Neural cell (in vitro differentiated cells): ENCODE data around the gene LAMB2. TPM values are rescaled to one million over a fixed set of nuclear protein-coding genes. Genes with fewer than 3 reads are reported as not detected.
A peak's percentile ranks its signal among the peaks of the same experiment; 100 is the strongest.

Source experiments
- H2AFZ ChIP-seq: fragments of 200-600, 300-800 bp; sonication (generic), shearing (Covaris generic); 2 replicates; pipeline ENCODE4 v1.6.0; 2014; ENCODE audit warnings: low read depth, mild to moderate bottlenecking, antibody characterized with exemption, low read length, moderate library complexity
- H3F3A ChIP-seq: fragments of 200-600 bp; shearing (Covaris generic); 2 replicates; pipeline ENCODE4 v1.6.1; 2016; ENCODE audit warnings: mild to moderate bottlenecking, moderate library complexity, mixed read lengths, antibody characterized with exemption, low read length; ENCODE audit not compliant: insufficient read depth, poor library complexity, severe bottlenecking
- H3K27ac ChIP-seq: fragments of 200-600, 300-800 bp; sonication (generic), shearing (Covaris generic); 2 replicates; pipeline ENCODE4 v1.5.1; 2014; ENCODE audit warnings: mild to moderate bottlenecking, low read length, moderate library complexity
- H3K27me3 ChIP-seq: fragments of 300-800, 200-600 bp; sonication (generic), shearing (Covaris generic); 2 replicates; pipeline ENCODE4 v1.6.0; 2014; ENCODE audit warnings: mild to moderate bottlenecking, low read depth, low read length, moderate library complexity; ENCODE audit not compliant: insufficient read depth
- H3K36me3 ChIP-seq: fragments of 300-800, 200-600 bp; sonication (generic), shearing (Covaris generic); 2 replicates; pipeline ENCODE4 v1.5.1; 2014; ENCODE audit warnings: mild to moderate bottlenecking, antibody characterized with exemption, low read length, moderate library complexity; ENCODE audit not compliant: insufficient read depth
- H3K4me2 ChIP-seq: fragments of 300-800, 200-600 bp; sonication (generic), shearing (Covaris generic); 2 replicates; pipeline ENCODE4 v1.6.0; 2014; ENCODE audit warnings: mild to moderate bottlenecking, low read length
- H3K4me3 ChIP-seq: fragments of 300-800, 200-600 bp; sonication (generic), shearing (Covaris generic); 2 replicates; pipeline ENCODE4 v1.5.1; 2014; ENCODE audit warnings: mild to moderate bottlenecking, low read length, moderate library complexity
- H3K79me2 ChIP-seq: fragments of 200-600 bp; shearing (Covaris generic); replicated peaks from 2 replicates; pipeline ENCODE4 v1.6.0; 2014; ENCODE audit warnings: mild to moderate bottlenecking, low read length, moderate library complexity; ENCODE audit not compliant: insufficient read depth
- H3K9ac ChIP-seq: fragments of 300-800, 200-600 bp; sonication (generic), shearing (Covaris generic); 2 replicates; pipeline ENCODE4 v1.6.1; 2016; ENCODE audit warnings: mild to moderate bottlenecking, low read length, mixed read lengths
- H3K9me2 ChIP-seq: fragments of 200-600 bp; shearing (Covaris generic); 2 replicates; pipeline ENCODE4 v1.6.1; 2016; ENCODE audit warnings: mild to moderate bottlenecking, low read length, mixed read lengths; ENCODE audit not compliant: insufficient read depth
- H3K9me3 ChIP-seq: fragments of 200-600, 300-800 bp; sonication (generic), shearing (Covaris generic); 2 replicates; pipeline ENCODE4 v1.6.1; 2016; ENCODE audit warnings: mild to moderate bottlenecking, mixed run types, low read length, moderate library complexity, mixed read lengths
- H4K20me1 ChIP-seq: fragments of 200-600 bp; shearing (Covaris generic); 2 replicates; pipeline ENCODE4 v1.6.1; 2016; ENCODE audit warnings: mild to moderate bottlenecking, mixed run types; ENCODE audit not compliant: insufficient read depth
- EP300 ChIP-seq: fragments of 450-650 bp; conservative IDR thresholded peaks from 2 replicates; pipeline ENCODE4 v1.6.1; 2014; ENCODE audit warnings: antibody characterized with exemption, mild to moderate bottlenecking, moderate library complexity; ENCODE audit not compliant: poor library complexity, severe bottlenecking
- EZH2 ChIP-seq: fragments of 200-600, 300-800 bp; shearing (Covaris generic), sonication (generic); IDR thresholded peaks from 2 replicates; pipeline ENCODE4 v1.6.1; 2014; ENCODE audit warnings: antibody characterized with exemption, low read length, borderline replicate concordance, mild to moderate bottlenecking; ENCODE audit not compliant: insufficient read depth, poor library complexity, severe bottlenecking
- MXI1 ChIP-seq: fragments of 450-650 bp; conservative IDR thresholded peaks from 2 replicates; pipeline ENCODE4 v1.6.1; 2014; ENCODE audit warnings: antibody characterized with exemption, mild to moderate bottlenecking; ENCODE audit not compliant: poor library complexity, severe bottlenecking
- POLR2AphosphoS5 ChIP-seq: IDR thresholded peaks from 2 replicates; pipeline ENCODE4 v1.6.1; 2012
- RAD21 ChIP-seq: fragments of 450-650 bp; conservative IDR thresholded peaks from 2 replicates; pipeline ENCODE4 v1.6.1; 2014; ENCODE audit warnings: antibody characterized with exemption, mild to moderate bottlenecking, moderate library complexity
- SMC3 ChIP-seq: fragments of 450-650 bp; conservative IDR thresholded peaks from 2 replicates; pipeline ENCODE4 v1.6.1; 2014; ENCODE audit warnings: antibody characterized with exemption, mild to moderate bottlenecking, moderate library complexity; ENCODE audit not compliant: poor library complexity
- TAF1 ChIP-seq: IDR thresholded peaks from 2 replicates; pipeline ENCODE4 v1.6.1; 2012; ENCODE audit warnings: low read depth
- polyA plus RNA-seq: library from polyadenylated mRNA; depleted of rRNA; stranded (reverse); fragments of >200 nt; gene quantifications from 2 replicates; pipeline ENCODE4 v1.2.3, GENCODE V29; 2014
- TF ChIP-seq, protein P1 (sequence below): fragments of 450-650 bp; IDR thresholded peaks from 2 replicates; pipeline ENCODE4 v1.5.1; 2014; ENCODE audit warnings: antibody characterized with exemption, mild to moderate bottlenecking, moderate library complexity; ENCODE audit not compliant: poor library complexity, severe bottlenecking
- TF ChIP-seq, protein P2 (sequence below): IDR thresholded peaks from 2 replicates; pipeline ENCODE4 v1.6.1; 2012; ENCODE audit warnings: borderline replicate concordance

Gene LAMB2
- polyA plus RNA-seq, 1 donor from 2014 or later, result 15.9 TPM

DNA sequence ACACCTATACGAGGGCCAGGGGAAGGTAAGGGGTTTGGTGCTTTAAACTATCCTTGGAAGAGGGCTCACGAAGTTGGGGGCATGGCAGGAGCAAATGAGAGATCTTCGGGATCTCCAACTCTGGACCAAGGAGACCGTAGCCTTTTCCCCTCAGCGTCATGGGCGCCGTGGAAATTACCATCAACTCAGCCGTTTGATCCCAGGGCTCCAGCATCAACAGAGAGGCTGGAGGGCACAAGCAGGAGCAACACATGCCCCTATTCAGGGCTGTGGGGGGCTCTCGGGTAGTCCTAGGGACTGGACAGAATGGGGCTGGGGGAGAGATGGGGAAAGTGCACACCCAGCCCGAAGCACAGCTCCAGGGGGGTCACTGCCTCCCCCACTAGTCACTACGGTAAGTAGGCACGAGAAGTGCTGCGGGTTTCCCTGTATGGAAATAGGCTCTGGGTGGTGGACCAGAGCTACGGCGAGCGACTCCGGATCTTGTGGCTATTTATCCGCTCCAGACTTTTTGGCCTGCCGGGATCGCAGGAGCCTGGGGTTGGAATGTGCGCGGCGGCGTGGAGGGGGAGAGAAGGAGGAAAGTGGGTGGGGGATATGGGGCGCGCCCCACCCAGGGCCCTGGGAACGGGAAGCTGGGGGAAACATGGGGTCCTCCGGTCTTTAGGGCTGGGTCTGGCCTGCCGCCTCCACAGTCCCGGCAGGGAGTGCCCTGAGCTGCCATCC lies 539 bp upstream of the LAMB2 start:
- Histone ChIP-seq H3K9me3 (no peaks in the 10 kb centered on the region), H2AFZ (peak overlapping the region; percentile 57), H3K27me3 (no peaks in the 10 kb centered on the region), H3K27ac (peak overlapping the region; percentile 18), H4K20me1 (no peaks in the 10 kb centered on the region), H3K9ac (peak overlapping the region; percentile 65), H3K4me2 (peak overlapping the region; percentile 70), H3F3A (no peaks in the 10 kb centered on the region), H3K4me3 (peak overlapping the region; percentile 68), H3K36me3 (no peaks in the 10 kb centered on the region), H3K79me2 (no peaks in the 10 kb centered on the region), H3K9me2 (no peaks in the 10 kb centered on the region)
- TF ChIP-seq RAD21 (peak; percentile 14), EP300 (no peak), POLR2AphosphoS5 (peak; percentile 42), MXI1 (peak; percentile 33), SMC3 (peak; percentile 25), EZH2 (no peak), TAF1 (no peak)
- TF ChIP-seq, protein P1, sequence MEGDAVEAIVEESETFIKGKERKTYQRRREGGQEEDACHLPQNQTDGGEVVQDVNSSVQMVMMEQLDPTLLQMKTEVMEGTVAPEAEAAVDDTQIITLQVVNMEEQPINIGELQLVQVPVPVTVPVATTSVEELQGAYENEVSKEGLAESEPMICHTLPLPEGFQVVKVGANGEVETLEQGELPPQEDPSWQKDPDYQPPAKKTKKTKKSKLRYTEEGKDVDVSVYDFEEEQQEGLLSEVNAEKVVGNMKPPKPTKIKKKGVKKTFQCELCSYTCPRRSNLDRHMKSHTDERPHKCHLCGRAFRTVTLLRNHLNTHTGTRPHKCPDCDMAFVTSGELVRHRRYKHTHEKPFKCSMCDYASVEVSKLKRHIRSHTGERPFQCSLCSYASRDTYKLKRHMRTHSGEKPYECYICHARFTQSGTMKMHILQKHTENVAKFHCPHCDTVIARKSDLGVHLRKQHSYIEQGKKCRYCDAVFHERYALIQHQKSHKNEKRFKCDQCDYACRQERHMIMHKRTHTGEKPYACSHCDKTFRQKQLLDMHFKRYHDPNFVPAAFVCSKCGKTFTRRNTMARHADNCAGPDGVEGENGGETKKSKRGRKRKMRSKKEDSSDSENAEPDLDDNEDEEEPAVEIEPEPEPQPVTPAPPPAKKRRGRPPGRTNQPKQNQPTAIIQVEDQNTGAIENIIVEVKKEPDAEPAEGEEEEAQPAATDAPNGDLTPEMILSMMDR, result no peak
- TF ChIP-seq, protein P2, sequence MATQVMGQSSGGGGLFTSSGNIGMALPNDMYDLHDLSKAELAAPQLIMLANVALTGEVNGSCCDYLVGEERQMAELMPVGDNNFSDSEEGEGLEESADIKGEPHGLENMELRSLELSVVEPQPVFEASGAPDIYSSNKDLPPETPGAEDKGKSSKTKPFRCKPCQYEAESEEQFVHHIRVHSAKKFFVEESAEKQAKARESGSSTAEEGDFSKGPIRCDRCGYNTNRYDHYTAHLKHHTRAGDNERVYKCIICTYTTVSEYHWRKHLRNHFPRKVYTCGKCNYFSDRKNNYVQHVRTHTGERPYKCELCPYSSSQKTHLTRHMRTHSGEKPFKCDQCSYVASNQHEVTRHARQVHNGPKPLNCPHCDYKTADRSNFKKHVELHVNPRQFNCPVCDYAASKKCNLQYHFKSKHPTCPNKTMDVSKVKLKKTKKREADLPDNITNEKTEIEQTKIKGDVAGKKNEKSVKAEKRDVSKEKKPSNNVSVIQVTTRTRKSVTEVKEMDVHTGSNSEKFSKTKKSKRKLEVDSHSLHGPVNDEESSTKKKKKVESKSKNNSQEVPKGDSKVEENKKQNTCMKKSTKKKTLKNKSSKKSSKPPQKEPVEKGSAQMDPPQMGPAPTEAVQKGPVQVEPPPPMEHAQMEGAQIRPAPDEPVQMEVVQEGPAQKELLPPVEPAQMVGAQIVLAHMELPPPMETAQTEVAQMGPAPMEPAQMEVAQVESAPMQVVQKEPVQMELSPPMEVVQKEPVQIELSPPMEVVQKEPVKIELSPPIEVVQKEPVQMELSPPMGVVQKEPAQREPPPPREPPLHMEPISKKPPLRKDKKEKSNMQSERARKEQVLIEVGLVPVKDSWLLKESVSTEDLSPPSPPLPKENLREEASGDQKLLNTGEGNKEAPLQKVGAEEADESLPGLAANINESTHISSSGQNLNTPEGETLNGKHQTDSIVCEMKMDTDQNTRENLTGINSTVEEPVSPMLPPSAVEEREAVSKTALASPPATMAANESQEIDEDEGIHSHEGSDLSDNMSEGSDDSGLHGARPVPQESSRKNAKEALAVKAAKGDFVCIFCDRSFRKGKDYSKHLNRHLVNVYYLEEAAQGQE, result no peak

DNA sequence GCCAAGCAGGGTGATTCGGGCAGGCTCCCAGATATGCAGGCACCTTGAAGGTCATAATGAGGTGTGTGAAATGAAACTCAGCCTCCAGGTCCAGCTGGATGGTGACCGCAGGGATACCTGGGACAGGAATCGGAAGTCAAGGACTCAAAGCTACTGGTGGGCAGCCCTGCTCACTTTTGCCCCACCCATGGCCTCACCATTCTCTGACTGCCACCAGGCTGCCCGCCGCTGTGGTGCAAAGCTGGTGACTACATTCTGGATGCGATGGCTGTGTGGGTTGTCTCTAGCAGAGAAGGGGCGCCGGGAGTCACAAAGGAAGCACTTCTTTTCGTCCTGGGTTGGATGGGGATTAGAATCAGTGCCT lies 795 bp downstream of the LAMB2 start:
- Histone ChIP-seq H3K79me2 (no peaks in the 10 kb centered on the region), H3K36me3 (no peaks in the 10 kb centered on the region), H3K9me3 (no peaks in the 10 kb centered on the region), H3K27me3 (no peaks in the 10 kb centered on the region), H3F3A (no peaks in the 10 kb centered on the region), H2AFZ (no peak overlapping the region), H3K4me3 (no peak overlapping the region), H3K9ac (no peak overlapping the region), H3K9me2 (no peaks in the 10 kb centered on the region), H4K20me1 (no peaks in the 10 kb centered on the region), H3K4me2 (no peak overlapping the region), H3K27ac (no peak overlapping the region)
- TF ChIP-seq EP300 (no peak), MXI1 (no peak), EZH2 (no peak), POLR2AphosphoS5 (no peak), RAD21 (no peak), SMC3 (no peak), TAF1 (no peak)
- TF ChIP-seq, protein P2, result no peak
- TF ChIP-seq, protein P1, result no peak
